GM21723 (cell line): Measurements from ENCODE around the gene TBC1D9B.

Experiments
- ATAC-seq: cut with Tn5 transposase; IDR thresholded peaks from one replicate; pipeline ENCODE4 v1.9.1; 2021; ENCODE audit warnings: mild to moderate bottlenecking, moderate library complexity; ENCODE audit not compliant: unreplicated experiment

Gene TBC1D9B

DNA sequence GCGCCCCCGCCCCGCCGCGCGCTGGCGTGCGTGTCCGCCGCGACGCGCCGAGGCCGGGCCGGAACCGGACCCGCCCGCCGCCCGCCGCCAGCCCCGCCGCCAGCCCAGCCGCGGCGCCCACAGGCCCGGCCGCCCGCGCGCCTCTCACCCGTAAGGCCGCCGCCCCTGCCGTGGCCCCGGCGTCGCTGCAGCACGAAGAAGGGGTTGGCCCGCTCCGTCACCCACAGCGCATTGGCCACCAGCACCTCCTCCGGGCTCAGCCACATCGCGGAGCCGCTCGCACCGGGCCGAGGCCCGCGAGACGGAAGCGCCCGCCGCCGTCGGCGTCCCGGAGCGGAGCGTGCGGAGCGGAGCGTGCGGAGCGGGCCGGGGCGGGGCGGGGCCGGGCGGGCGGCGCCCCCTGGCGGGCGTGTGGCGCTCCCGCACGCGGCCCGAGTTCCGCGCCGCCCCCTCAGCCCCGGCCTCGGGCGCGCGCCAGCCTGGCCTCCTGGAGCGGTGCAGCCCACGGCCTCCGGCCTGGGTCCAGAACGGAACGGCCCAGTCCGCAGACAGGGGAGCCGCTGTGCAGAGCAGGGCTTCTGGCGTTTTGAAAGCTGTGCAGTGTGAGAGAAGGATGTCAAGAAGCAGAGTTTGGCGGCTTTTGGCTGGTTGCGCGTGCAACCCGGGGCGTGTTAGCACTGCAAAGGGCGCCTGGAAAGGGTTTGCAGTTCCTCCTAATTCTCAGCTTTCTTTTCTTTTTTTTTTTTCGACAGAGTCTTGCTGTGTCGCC is at the start of gene TBC1D9B:
Gene TBC1D9B, minus strand, starts transcription at position 342 of the 769 bp plus-strand sequence. Its CDS starts 76 bp downstream, at position 266.
- peak; percentile 90 for ATAC-seq

DNA sequence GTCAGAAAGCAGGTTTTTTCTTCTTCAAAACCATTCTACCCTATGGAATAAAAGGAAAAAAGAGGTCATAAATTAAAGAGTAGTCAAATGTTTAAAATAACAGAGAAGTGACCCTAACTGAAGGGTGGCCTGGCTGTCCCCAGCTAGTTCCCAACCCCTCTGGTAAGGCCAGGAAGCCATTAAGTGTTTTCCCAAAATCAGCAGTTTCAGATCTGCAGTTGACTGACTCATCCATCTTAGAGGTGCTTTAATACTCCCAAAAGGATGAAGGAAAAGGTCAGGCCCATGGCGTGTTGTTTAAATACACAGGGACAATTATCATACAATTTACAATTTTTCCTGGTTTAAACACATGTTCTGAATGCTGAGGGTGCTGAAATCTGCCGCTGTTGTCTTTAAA is 47.9 kb upstream of the TBC1D9B start:
- ATAC-seq = no peak

DNA sequence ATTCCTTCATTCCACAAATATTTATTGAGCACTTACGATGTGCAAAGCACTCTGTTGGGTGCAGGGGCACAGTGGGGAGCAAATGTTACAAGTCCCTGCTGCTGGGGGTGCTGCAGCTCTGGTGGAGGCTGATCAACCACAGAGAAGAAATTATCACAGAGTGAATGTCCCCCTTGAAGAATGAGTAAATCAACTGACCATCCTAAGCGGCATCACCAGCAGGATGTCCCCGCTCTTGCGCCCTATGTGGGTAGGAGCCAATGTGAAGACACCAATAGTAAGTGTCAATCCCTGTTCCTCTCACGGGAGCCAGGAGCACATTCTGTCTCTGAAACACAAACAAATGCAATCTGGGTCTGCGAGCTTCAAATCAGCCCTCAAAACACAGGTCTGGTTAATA is 47.4 kb upstream of the TBC1D9B start:
- ATAC-seq = no peak

DNA sequence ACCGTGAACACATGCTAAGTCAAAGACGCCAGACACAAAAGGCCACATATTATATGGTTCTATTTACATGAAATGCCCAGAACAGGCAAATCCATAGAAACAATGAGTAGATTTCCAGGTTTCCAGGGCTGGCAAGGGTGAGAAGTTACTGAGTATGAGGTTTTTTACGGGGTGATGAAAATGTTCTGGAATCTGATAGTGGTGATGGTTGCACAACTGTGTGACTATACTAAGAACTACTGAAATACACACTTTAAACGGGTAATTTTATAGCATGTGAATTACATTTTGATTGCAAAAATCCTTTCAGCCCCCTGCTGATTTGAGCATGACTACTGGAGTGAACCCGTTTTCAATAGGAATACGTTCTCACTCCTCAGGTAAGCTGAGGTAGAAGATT is 46.7 kb upstream of the TBC1D9B start:
- ATAC-seq = no peak

DNA sequence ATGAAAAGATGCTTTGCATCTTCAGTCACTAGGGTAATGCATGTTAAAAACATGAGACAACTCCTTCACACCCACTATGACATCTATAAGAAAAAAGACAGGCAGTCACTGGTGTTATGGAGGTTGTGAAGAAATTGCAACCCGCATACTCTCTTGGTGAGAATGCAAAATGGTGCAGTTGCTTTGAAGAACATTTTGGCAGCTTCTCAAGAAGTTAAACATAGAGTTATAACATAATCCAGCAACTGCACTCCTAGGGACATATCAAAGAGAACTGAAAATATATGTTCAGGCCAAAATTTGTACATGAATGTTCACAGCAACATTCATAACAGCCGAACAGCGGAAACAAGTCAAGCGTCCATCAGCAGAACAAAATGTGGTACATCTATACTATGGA is 46.3 kb upstream of the TBC1D9B start:
- ATAC-seq = no peak

DNA sequence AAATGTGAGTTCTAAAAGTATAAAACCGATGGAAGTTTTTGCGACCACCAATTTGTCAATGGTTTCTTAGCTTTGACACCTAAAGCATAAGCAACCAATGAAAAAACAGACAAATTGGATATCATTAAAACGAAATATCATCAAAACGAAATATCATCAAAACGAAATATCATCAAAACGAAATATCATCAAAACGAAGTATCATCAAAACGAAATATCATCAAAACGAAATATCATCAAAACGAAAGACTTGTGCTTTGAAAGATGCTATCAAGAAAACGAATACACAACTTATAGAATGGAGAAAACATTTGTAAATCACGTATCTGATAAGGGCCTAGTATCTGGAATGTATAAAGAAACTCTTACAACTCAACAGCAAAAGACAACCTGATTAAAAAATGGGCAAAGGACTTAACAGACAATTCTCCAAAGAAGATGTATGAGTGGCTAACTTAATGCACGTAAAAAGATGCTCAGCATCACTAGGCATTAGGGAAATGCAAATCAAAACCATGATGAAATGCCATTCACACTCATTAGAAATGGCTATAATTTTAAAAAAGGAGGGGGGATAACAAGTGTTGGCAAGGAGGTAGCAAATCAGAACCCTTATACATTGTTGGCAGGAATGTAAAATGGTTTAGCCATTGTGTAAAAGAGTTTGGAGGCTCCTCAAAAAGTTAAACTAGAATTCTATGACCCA is 29.4 kb upstream of the TBC1D9B start:
- ATAC-seq = no peak

DNA sequence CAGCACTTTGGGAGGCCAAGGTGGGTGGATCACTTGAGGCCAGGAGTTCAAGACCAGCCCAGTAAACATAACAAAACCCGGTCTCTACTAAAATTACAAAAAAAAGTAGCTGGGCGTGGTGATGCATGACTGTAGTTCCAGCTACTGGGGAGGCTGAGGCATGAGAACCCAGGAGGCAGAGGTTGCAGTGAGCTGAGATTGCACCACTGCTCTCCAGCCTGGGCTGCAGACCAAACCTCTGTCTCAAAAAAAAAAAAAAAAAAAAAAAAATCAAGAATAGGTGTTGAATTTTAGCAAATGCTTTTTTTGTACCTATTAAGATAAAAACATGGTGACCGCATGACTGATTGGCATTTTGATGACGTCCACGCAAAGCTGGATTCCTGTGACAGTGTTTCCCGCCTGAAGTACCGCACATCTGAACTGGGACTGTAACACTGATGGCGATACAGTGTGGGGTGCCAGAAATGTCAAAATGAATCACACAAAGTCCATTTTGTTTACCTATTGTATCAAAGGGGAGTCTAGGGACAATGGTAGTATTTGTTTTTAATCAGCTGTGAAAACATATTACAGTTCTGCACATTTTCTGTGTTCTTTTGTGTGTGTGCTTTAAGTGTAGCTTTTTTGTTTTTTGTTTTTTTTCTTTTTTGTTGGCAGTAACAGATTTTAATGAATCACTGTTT is 23.2 kb upstream of the TBC1D9B start:
- ATAC-seq = no peak

DNA sequence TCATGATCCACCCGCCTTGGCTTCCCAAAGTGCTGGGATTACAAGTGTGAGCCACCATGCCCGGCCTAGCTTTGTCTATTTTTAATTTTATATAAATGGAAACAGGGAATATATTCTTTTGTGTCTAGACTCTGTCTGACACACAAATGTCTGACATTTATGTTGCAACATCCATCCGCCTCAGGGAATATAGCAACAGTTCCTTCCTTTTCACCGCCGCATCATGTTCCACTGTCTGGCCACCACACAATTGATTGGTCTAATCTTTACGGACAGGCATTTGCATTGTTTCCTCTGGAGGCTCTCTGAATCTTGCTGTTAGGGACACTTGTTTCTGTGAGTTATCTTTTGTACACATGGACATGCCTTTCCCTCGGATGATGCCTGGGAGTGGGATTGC is 20.1 kb upstream of the TBC1D9B start:
- ATAC-seq = no peak

DNA sequence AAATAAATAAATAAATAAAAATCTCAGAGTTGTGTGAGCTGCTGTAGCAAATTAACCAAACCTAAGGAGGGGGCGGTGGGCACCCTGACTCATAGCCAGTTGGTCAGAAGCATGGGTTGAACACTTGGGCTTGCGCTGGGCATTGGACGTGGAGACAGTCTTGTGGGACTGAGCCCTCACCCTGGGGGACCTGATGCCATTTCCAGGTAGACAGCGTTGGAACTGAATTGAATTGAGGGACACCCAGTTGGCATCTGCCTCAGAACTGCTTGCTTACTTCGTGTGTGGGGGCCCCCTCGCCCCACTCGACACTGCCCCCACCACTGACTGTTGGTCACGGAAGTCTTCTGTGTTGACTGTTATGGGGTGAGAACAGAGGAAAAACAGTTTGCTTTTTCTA is 19.0 kb upstream of the TBC1D9B start:
- ATAC-seq = no peak

DNA sequence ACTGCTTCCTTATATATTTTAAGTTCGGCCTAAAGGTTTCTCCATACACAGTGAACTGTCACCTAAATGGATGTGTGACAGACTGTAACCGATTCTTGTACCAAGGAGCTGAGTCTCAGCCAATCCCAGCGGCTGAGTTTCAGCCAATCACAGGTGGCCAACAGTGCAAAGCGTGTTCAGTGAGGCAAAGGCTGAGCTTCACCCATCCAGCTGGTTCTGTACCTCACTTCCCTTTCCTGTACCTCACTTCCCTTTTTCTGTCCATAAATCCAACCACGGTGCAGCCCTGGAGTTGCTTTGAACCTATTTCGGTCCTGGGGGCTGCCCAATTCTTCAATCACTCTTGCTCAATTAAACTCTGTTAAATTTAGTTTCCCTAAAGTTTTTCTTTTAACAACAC is 15.7 kb upstream of the TBC1D9B start:
- ATAC-seq = no peak

DNA sequence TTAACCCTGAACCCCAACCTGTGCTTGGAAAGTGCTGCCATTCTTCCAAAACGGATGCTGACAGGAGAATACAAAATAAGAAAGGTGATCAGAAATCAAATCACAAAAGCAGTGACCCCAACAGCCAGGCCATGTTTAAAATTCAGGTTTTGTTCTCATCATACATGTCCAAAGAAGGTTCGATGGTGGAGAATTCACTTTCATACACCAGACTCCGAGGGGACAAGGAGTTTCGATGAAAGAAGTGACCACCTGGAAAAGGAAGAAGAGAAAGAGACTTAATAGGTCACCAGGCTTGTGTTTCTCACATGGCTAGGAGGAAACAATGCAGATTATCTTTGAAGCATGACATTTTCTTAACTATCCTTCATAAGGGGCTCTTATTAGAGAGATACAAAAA is 12.5 kb upstream of the TBC1D9B start:
- no peak for ATAC-seq

DNA sequence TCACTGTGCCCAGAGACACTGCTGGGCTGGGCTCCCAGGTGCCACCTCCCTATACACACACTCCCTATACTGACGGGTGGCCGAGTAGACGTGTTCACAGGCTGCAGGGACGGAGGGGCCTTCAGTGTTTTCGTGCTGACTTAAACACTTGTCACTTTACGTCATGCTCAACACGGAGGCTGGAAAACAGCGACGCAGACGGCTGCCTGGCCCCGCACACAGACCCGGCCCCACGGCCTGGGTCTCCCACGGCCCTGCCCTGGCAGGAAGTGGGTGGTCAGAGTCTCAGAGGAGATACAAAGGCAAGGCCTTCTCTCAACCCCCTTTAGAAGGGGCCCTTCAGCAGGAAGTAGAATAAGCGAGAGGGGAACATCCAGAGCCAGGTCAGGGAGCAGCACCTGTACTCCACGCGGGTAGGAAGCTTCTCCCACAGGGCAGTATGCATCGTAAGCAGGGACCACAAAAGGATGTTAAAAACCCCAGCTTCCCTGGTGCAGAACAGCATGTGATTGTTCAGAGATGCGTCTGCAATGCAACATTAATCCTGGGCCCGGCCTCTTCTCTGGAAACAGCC is 11.9 kb upstream of the TBC1D9B start:
- no peak for ATAC-seq

DNA sequence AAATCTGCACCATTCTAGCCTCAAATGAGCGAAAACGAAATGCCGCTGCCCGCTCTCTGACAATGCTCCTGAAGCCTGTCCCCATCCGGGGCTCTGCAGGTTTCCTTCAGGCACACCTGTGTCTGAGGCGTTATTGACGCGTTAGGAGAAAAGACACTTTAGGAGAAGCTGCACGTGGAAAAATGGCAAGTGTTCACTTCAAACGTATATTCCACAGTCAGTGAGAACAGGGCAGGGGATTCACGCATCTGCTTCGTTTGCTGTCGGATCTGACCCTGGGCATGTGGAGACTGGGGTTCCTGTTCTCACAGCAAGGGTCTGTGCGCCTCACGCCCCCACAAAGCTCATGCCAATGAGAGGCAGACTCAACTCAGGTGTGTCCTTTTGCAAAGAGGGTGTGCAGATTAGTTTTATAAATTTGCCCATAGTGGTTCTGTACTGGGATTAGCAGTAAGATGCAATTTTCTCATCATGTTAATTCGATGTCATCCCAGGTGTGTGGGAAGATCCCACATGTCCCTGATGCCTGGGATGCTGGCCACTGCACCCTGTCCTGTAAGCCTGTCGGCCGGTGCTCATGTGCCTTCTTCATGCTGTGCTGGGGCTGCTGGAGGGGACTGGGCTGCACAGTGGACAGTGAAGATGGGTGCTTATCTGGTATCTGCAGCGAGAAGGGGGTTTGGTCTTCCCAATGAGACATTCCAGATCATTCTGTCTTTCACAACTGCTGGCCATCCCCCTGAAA is 11.2 kb upstream of the TBC1D9B start:
- no peak for ATAC-seq

DNA sequence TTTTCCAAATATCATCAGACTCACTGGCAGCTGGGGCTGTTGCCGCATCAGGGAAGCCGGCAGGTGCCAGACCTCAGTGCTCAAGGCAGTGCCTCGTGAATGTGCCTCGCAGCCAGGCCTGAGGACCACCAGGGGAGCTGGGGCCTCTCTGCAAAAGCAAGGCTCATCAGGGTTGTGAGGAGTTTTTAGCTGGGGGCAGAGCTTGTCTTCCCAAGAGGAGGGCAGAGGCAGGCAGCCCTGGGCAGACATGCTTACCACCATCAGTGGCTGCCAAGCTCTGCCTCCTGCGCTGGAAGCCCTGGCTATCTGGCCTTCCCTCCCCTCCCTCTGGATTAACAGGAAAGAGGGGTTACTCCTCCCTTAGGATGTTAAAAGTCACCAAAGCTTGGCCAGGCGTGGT is 8.8 kb upstream of the TBC1D9B start:
- no peak for ATAC-seq

DNA sequence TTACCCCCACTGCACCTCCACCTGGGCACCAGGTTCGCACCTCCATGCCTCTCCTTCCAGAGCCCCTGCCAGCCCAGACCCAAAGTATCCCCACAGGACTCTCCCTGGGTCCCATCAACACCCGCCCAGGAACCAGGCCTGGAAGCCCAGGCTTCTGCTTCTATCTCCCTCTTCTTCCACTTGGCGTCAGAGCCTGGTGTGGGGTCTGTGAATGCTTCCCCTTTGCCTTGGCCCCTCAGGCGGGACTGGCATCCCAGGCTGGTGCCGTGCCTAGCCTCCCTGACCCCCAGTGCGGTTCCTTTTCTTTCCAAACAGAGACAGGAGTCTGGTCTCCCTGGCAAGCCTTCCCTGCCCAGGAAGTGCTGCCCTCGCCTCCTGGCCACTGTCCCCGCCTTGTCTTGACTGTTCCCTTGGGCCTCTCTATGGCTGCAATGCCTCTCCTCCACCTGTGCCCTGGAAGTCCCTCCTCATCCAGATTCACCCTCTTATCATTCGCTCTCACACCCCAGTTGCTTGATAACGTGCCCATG is 7.8 kb upstream of the TBC1D9B start:
- ATAC-seq = no peak

DNA sequence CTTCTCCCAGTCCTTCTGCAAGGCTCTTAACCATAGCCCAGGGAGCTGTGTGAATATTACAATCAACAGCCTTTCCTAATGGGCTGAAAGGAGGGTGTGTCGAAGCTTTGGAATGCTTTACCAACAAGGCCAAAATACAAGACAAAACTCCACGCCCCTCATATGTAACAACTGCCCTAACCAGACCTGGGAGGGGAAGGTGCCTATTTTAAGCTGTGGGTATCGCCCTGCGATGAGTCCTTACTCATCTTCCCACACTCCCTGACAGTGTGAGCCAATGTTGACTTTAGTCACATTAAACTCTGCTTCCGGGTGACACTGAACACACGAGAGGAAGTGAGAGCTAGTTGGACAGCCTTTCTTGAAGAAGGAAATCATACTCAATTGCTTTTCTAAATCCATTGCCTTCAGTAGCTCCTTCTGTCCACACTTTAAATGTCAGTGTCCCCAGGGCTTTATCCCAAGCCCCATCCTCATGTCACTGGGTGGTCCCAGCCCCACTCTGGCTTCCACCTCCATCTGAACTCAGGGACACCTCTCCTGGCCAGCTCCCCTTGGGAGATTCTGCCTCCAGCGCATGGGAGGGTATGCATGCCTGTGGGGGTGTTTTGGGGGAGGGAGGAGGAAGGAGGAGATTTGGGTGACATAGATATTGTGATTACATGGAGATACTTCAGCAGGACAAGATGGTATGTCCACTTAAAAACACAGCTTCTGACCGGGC is 6.5 kb upstream of the TBC1D9B start:
- no peak for ATAC-seq

DNA sequence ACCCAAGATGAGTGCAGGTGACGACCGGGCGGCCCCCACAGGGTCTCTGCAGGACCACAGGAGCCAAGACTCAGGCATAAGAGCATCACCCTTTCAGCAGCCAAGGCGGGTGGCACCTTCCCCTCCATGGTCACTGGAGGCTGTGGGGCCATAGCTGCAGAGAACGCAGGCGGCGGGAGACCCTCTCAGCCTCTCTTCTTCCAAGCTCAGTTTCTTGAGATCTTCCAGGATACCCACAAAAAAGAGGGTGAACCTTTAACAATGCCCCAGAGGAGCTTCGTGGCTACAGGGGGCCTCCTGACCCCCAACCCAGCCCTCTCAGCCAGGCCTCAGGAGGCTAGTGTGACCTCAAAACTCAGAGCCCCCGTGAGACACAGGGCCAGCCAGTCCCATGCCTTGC is 5.8 kb upstream of the TBC1D9B start:
- ATAC-seq = no peak

DNA sequence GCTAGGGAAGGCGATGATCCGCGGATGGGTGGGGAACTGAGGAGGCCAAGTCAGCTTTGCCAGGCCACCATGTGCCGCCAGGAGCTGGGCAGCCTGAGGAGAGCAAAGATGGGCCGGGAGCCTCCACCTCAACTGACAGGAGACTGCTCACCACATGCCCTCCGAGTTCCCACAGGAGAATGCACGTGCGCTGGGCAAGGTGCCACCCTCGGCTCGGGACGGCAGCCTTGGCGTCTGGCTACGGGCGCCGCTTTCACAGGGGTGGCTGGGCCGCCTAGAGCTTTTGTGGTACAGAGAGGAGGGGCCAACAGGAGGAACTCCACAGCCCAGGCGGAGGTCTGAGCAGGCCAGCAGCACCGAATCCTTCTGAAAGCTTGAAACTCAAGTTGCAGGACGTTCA is 5.3 kb upstream of the TBC1D9B start:
- ATAC-seq = no peak

DNA sequence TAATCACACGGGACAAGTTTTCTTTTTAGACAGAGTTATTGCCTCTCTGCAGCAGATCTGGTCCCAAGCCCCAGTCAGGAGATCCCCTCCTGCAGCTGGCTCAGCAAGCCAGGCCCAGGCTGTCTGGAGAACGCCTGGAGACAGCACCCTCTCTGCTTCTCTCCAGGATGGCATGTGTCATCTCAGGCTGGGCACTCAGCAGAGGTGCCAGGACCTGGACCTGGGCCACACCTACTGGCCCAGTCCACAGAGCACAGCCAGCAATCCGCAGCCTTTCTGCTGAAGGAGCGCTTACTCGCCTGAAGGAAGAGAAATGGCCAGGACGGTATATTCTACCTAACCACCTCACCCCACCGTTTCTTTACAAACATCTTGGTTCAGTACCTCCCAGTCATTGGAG is 4.7 kb upstream of the TBC1D9B start:
- ATAC-seq = no peak

DNA sequence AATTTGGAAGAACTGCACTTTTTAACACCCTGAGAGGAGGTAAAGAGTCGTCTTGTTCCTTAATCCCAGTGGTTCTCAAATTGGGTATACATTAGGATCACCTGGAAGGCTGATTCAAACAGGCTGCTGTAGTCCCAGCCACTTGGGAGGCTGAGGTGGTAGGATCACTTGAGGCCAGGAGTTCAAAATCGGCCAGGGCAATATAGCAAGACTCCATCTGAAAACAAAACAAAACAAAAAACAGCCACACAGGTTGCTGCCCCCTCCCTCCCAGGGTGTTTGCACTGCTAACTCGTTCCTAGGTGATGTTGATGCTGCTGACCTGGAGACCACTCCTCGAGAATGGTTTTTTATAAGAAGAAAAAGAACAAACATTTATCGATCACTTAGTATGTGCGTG is 1.5 kb upstream of the TBC1D9B start:
- ATAC-seq = no peak
